ENCODE measurements around the gene SARS2. TPM values are rescaled to one million over a fixed set of nuclear protein-coding genes. Genes with fewer than 3 reads are reported as not detected.

SARS2 gene
- total and polyA plus RNA-seq, 11 donors, result 9.0 to 29.1 (median 16.7) TPM

- Histone ChIP-seq H3K4me3 (peak overlapping the region in 11 of 12 donors; percentile 9 to 50 (median 44)), H3K4me1 (peaks cover 3 to 12% (median 8%) of the 10 kb centered on the region in 12 donors), H3K36me3 (peaks cover 0 to 6% (median 0%) of the 10 kb centered on the region in 9 donors), H3K9me3 (no peaks in the 10 kb centered on the region), H3K27ac (no peak overlapping the region), H3K27me3 (peaks cover 0 to 11% (median 0%) of the 10 kb centered on the region in 9 donors)
- TF ChIP-seq POLR2A (IDR thresholded peaks at IDR 0.05) (no peak), CTCF (IDR thresholded peaks at IDR 0.05) (no peak)
- DNase-seq, result peak; percentile 85 to 93 (median 90)
- peak; percentile 90 to 98 (median 96) for ATAC-seq
- 5 to 10% (median 8%) methylated on average over 27 to 72 of the region's 72 CpGs for WGBS, 4 donors
- intact Hi-C loops (cut with DNase I), result loop anchor here in 4 of 10 donors (5.0 to 10.0 kb wide), 4 partner anchors 345 to 535 kb away; partner anchors contain the start of gene LRFN1 (in 1 of the 4)
Observed at GRCh38 chr19:38949580-38950367, 19.2 kb upstream of the SARS2 start.

- WGBS, 4 donors, result 86 to 92% (median 90%) methylated on average over 4 to 11 of the region's 11 CpGs
- no peak for TF ChIP-seq CTCF (IDR thresholded peaks at IDR 0.05)
- no peak for TF ChIP-seq POLR2A (IDR thresholded peaks at IDR 0.05)
- intact Hi-C loops (cut with DNase I), result loop anchor here in 1 of 10 donors (10.0 kb wide), 1 partner anchor 342 kb away; no protein-coding TSS in a partner anchor
- DNase-seq (no peak), ATAC-seq (no peak)
- no peak overlapping the region for H3K4me3 ChIP-seq
- peaks cover 3 to 12% (median 8%) of the 10 kb centered on the region in 12 donors for H3K4me1 ChIP-seq
- H3K36me3 ChIP-seq, result peaks cover 0 to 6% (median 0%) of the 10 kb centered on the region in 9 donors
- H3K27me3 ChIP-seq, result peaks cover 0 to 11% (median 0%) of the 10 kb centered on the region in 9 donors
- H3K9me3 ChIP-seq, result no peaks in the 10 kb centered on the region
- no peak overlapping the region for H3K27ac ChIP-seq
Observed at GRCh38 chr19:38946229-38947010, 15.9 kb upstream of the SARS2 start.

- peaks cover 3 to 12% (median 8%) of the 10 kb centered on the region in 12 donors for H3K4me1 ChIP-seq
- WGBS, 4 donors, result 73 to 95% (median 93%) methylated on average over 2 to 3 of the region's 3 CpGs
- H3K36me3 ChIP-seq, result peaks cover 0 to 6% (median 0%) of the 10 kb centered on the region in 9 donors
- intact Hi-C loops (cut with DNase I), result loop anchor here in 1 of 10 donors (10.0 kb wide), 1 partner anchor 341 kb away; no protein-coding TSS in a partner anchor
- H3K27me3 ChIP-seq, result peaks cover 0 to 11% (median 0%) of the 10 kb centered on the region in 9 donors
- no peak for DNase-seq
- H3K4me3 ChIP-seq, result no peak overlapping the region
- TF ChIP-seq POLR2A (IDR thresholded peaks at IDR 0.05), result no peak
- TF ChIP-seq CTCF (IDR thresholded peaks at IDR 0.05), result no peak
- no peaks in the 10 kb centered on the region for H3K9me3 ChIP-seq
- H3K27ac ChIP-seq, result no peak overlapping the region
- no peak for ATAC-seq
Observed at GRCh38 chr19:38945562-38946228, 15.1 kb upstream of the SARS2 start.

Measured in heart left ventricle (tissue), 16 donors.